HepG2 (cell line): ENCODE measurements around the gene MPC2. TPM values are rescaled to one million over a fixed set of nuclear protein-coding genes. Genes with fewer than 3 reads are reported as not detected.

Source experiments
- CBFB ChIP-seq: sonication (generic); formaldehyde crosslinking; IDR thresholded peaks from 2 replicates; pipeline ENCODE4 v1.4.0; 2020; ENCODE audit warnings: missing genetic modification reagents
- CCAR2 ChIP-seq: fragments of 200-400 bp; formaldehyde crosslinking; optimal IDR thresholded peaks from 2 replicates; pipeline ENCODE3; 2018; ENCODE audit warnings: low read depth, mild to moderate bottlenecking, low read length, moderate library complexity
- DPF2 ChIP-seq: sonication (generic); formaldehyde crosslinking; IDR thresholded peaks from 2 replicates; pipeline ENCODE4 v1.4.0; 2020; ENCODE audit warnings: mild to moderate bottlenecking, low read depth, missing genetic modification reagents, borderline replicate concordance
- ELF1 ChIP-seq: sonication (generic); formaldehyde crosslinking; IDR thresholded peaks from 2 replicates; pipeline ENCODE4 v1.4.0; 2020; ENCODE audit warnings: missing genetic modification reagents
- ELK4 ChIP-seq: sonication (generic); formaldehyde crosslinking; IDR thresholded peaks from 2 replicates; pipeline ENCODE4 v1.9.0; 2021; ENCODE audit warnings: missing genetic modification reagents, borderline replicate concordance
- FOXO1 ChIP-seq: sonication (generic); formaldehyde crosslinking; IDR thresholded peaks from 2 replicates; pipeline ENCODE4 v1.4.0; 2020; ENCODE audit warnings: missing genetic modification reagents
- FOXO4 ChIP-seq: sonication (generic); formaldehyde crosslinking; conservative IDR thresholded peaks from 2 replicates; pipeline ENCODE4 v1.8.1; 2023; ENCODE audit warnings: missing genetic modification reagents
- HDAC2 ChIP-seq: sonication (generic); formaldehyde crosslinking; IDR thresholded peaks from 2 replicates; pipeline ENCODE4 v1.4.0; 2020; ENCODE audit warnings: missing genetic modification reagents
- HOXA3 ChIP-seq: sonication (generic); formaldehyde crosslinking; IDR thresholded peaks from 2 replicates; pipeline ENCODE4 v1.5.0; 2020; ENCODE audit warnings: missing genetic modification reagents
- MAZ ChIP-seq, 2 experiments: sonication (generic) in 1 of 2; formaldehyde crosslinking in 1 of 2; IDR thresholded peaks; 2 replicates each; pipeline versions ENCODE4 v1.5.0 to v1.6.1; 2012 to 2020; ENCODE audit warnings: low read depth in 2 of 2, mild to moderate bottlenecking in 2 of 2, borderline replicate concordance in 1 of 2, improper control_type of control experiment in 1 of 2, low read length in 1 of 2, missing genetic modification reagents in 1 of 2, moderate library complexity in 1 of 2
- MED13 ChIP-seq: sonication (generic); formaldehyde crosslinking; IDR thresholded peaks from 2 replicates; pipeline ENCODE4 v1.5.0; 2020; ENCODE audit warnings: missing genetic modification reagents
- MTF2 ChIP-seq: sonication (generic); formaldehyde crosslinking; IDR thresholded peaks from 2 replicates; pipeline ENCODE4 v1.5.0; 2020; ENCODE audit warnings: missing genetic modification reagents, borderline replicate concordance
- NBN ChIP-seq: fragments of 450-650 bp; conservative IDR thresholded peaks from 2 replicates; pipeline ENCODE4 v1.6.1; 2017
- NR2C2 ChIP-seq: sonication (generic); formaldehyde crosslinking; IDR thresholded peaks from 2 replicates; pipeline ENCODE4 v1.4.0; 2020; ENCODE audit warnings: missing genetic modification reagents, mild to moderate bottlenecking, moderate library complexity, borderline replicate concordance
- PPARG ChIP-seq: conservative IDR thresholded peaks from 2 replicates; pipeline ENCODE4 v1.6.1; 2016; ENCODE audit warnings: missing biosample characterization, missing genetic modification reagents
- RAD21 ChIP-seq: fragments of 450-650 bp; formaldehyde crosslinking; IDR thresholded peaks from 2 replicates; pipeline ENCODE4 v1.5.0; 2020; ENCODE audit warnings: mild to moderate bottlenecking
- SIN3B ChIP-seq: fragments of 150-350 bp; IDR thresholded peaks from 2 replicates; pipeline ENCODE4 v1.6.1; 2014; ENCODE audit warnings: low read length
- SKI ChIP-seq: fragments of 450-650 bp; IDR thresholded peaks from one replicate; pipeline ENCODE4 v1.6.1; 2018; ENCODE audit warnings: mild to moderate bottlenecking; ENCODE audit not compliant: partially characterized antibody
- THRA ChIP-seq: sonication (generic); formaldehyde crosslinking; IDR thresholded peaks from 2 replicates; pipeline ENCODE4 v1.4.0; 2020; ENCODE audit warnings: missing genetic modification reagents, borderline replicate concordance
- ZFP90 ChIP-seq: sonication (generic); formaldehyde crosslinking; IDR thresholded peaks from 2 replicates; pipeline ENCODE4 v1.8.0; 2022; ENCODE audit warnings: missing genetic modification reagents, mild to moderate bottlenecking, inconsistent platforms, borderline replicate concordance
- ZNF549 ChIP-seq: sonication (generic); formaldehyde crosslinking; IDR thresholded peaks from 2 replicates; pipeline ENCODE4 v1.5.0; 2020; ENCODE audit warnings: missing genetic modification reagents
- ZNF550 ChIP-seq: sonication (generic); formaldehyde crosslinking; IDR thresholded peaks from 2 replicates; pipeline ENCODE4 v1.4.0; 2020; ENCODE audit warnings: mild to moderate bottlenecking, missing genetic modification reagents, borderline replicate concordance
- ZNF652 ChIP-seq: IDR thresholded peaks from 2 replicates; pipeline ENCODE4 v1.6.1; 2016; ENCODE audit warnings: low read depth, borderline replicate concordance
- polyA plus RNA-seq, 8 experiments: library from polyadenylated mRNA; depleted of rRNA in 3 of 8; stranded (reverse) in 7 of 8; unstranded in 1 of 8; fragments of >200 nt; fragmentation: Illumina TruSeq in 4 of 8; extraction: Trizol in 4 of 8; gene quantifications; 2 replicates each; pipeline versions ENCODE4 v1.2.1 to v1.2.3, GENCODE V29; 2011 to 2016; ENCODE audit warnings: low read depth in 4 of 8, missing spikeins in 1 of 8, mixed read lengths in 1 of 8; ENCODE audit not compliant: insufficient read depth in 1 of 8
- total RNA-seq, 5 experiments: library from RNA; depleted of rRNA; stranded (reverse); fragments of >200 nt; fragmentation: Illumina TruSeq; extraction: Trizol; gene quantifications; 2 replicates each; pipeline ENCODE4 v1.2.3, GENCODE V29; 2016; ENCODE audit warnings: low read depth in 1 of 5
- TF ChIP-seq, protein P1 (sequence below): sonication (generic); formaldehyde crosslinking; IDR thresholded peaks from 2 replicates; pipeline ENCODE4 v1.4.0; 2020; ENCODE audit warnings: mild to moderate bottlenecking, low read depth, missing genetic modification reagents

MPC2 gene
- total and polyA plus RNA-seq, 2 of the 13 experiments (the other 11 are each of a cell fraction or from before 2014, with no cell fraction given) = 38.8 to 136 TPM

- TF ChIP-seq NR2C2 (CRISPR knock-in tag) = peak; percentile 82
- TF ChIP-seq HOXA3 (CRISPR knock-in tag) = peak; percentile 40; the same call in 1 of the 2 replicates
- TF ChIP-seq CCAR2 = no peak
- no peak for TF ChIP-seq MAZ (IDR thresholded peaks at IDR 0.05; ENCODE audit: borderline replicate concordance, low read depth, low read length)
- TF ChIP-seq MAZ (CRISPR knock-in tag; IDR thresholded peaks at IDR 0.05; ENCODE audit: low read depth) = no peak
- no peak for TF ChIP-seq DPF2
- TF ChIP-seq ELF1 (CRISPR knock-in tag) = no peak
- TF ChIP-seq FOXO1 (CRISPR knock-in tag) = peak; percentile 16; the same call in 1 of the 2 replicates
- TF ChIP-seq, protein P1, sequence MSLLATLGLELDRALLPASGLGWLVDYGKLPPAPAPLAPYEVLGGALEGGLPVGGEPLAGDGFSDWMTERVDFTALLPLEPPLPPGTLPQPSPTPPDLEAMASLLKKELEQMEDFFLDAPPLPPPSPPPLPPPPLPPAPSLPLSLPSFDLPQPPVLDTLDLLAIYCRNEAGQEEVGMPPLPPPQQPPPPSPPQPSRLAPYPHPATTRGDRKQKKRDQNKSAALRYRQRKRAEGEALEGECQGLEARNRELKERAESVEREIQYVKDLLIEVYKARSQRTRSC (CRISPR knock-in tag) = no peak
- TF ChIP-seq HDAC2 = peak; percentile 50; the same call in 1 of the 2 replicates
- no peak for TF ChIP-seq ZNF550 (CRISPR knock-in tag)
- no peak for TF ChIP-seq SKI
- no peak for TF ChIP-seq ELK4
- no peak for TF ChIP-seq RAD21 (CRISPR knock-in tag)
- TF ChIP-seq ZNF549 (CRISPR knock-in tag) = no peak
- TF ChIP-seq PPARG (CRISPR knock-in tag) = peak; percentile 62; the same call in 1 of the 2 replicates
- no peak for TF ChIP-seq CBFB (CRISPR knock-in tag)
- no peak for TF ChIP-seq SIN3B
- TF ChIP-seq ZNF652 = no peak
- no peak for TF ChIP-seq ZFP90 (CRISPR knock-in tag)
- TF ChIP-seq MED13 (CRISPR knock-in tag) = no peak
- TF ChIP-seq NBN = no peak
- TF ChIP-seq MTF2 (CRISPR knock-in tag) = no peak
- peak; percentile 80; the same call in 1 of the 2 replicates for TF ChIP-seq THRA (CRISPR knock-in tag)
- no peak for TF ChIP-seq FOXO4 (CRISPR knock-in tag)
Observed at GRCh38 chr1:167913895-167914496, 22.9 kb downstream of the MPC2 start, which contains the start of gene ADCY10 (continued).
